HG03342 (cell line): ENCODE measurements around the gene PPM1L.

ENCODE experiments used
- ATAC-seq: cut with Tn5 transposase; IDR thresholded peaks from one replicate; pipeline ENCODE4 v1.9.1; 2021; ENCODE audit warnings: mild to moderate bottlenecking, moderate library complexity; ENCODE audit not compliant: unreplicated experiment

Gene PPM1L

DNA sequence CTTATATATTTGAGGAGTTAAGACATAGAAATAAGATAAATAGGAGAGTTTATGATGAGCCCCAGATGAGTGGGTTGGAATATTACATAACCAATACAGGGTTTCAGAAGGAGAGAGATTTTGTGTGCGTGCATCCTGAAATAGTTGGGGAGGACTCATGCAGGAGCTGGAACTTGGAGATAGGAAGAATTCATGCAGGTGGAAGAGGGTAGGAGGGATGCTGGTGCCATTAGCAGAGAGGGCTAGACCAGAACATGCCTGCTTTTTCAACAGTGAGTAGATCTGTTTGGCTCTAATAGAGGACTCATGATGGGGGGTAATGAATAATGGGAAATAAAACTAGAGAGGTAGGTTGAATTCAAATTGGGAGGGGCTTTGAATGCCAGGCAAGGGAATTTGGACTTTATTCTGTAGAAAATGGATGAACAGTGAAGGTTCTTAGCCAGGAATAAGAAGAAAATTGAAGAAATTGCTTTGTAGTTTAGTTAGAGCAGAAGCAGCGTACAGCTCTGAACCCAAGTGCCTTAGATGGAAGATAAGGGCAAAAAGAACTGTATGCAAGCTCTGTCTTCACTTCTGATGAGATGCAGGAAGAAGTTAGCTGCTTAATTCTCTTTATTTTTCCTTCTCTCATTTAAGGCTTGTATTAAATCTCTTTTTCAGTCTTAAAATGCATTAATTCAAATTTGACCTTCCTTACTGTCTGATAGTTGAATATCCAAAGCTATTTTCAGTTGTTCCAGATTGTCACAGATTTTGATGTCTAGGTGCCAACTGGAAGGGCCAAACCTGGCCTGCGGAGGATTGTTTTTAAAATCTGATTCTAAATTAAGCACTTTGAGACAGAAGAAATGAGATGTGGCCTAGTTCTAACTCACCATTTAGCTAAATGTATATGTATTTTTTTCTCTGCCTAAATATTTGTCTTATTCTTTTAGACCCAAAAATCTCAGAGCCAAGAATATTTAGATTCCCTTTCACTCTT, 86.3 kb downstream of the PPM1L start:
- ATAC-seq, result no peak

DNA sequence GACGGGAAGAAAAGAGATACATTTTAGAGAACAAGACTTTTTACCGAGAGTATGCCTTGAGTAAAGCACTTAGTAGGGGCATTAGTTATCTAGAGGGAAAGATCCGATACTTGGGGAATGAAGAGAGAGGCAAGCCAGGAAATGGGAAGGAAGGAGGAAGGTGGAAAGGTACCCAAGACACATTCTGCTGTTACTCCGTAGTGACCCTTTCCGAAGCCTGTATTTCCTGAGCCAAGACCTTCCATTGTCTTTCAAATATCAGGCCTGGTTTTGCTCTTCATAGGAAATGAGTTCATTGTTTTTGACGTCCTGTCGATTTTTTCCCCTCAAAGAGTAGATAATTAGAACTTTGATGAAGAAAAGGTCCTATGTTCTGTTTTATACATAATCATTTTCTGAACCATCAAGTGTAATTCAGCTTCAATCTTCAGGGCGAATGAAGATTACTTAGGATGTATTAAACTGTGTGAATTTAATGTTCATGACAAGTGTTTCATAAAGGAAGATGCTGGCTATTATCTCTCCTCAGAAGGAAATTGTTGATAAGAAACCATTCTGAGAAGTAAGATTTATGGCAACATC, 95.7 kb downstream of the PPM1L start:
- ATAC-seq, result no peak

DNA sequence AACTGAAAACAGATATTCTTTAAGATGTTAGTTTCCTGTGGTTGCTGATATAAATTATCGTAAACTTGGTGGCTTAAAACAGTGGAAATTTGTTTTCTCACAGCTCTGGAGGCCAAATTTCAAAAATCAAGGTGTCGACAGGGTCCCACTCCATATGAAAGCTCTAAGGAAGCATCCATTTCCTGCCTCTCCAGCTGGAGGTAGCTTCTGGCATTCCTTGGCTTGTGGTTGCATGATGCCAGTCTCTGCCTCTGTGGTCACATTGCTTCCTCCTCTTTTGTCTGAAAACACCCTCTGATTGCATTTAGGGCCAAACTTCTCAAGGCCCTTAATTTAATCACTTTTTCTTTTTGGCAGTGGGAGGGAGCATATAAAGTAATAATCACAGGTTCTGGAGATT, 96.8 kb downstream of the PPM1L start:
- no peak for ATAC-seq

DNA sequence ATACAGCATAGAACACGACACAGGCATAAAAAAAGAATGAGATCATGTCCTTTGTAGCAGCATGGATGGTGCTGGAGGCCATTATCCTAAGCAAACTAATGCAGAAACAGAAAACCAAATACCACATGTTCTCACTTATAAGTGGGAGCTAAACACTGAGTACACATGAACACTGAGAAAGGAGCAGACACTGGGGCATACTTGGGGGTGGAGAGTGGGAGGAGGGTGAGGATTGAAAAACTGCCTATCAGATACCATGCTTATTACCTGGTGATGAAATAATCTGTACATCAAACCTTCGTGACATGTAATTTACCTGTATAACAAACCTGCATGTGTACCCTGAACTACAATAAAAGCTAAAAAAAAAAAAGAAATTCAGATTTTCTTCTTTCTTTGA, 100.4 kb downstream of the PPM1L start:
- no peak for ATAC-seq

DNA sequence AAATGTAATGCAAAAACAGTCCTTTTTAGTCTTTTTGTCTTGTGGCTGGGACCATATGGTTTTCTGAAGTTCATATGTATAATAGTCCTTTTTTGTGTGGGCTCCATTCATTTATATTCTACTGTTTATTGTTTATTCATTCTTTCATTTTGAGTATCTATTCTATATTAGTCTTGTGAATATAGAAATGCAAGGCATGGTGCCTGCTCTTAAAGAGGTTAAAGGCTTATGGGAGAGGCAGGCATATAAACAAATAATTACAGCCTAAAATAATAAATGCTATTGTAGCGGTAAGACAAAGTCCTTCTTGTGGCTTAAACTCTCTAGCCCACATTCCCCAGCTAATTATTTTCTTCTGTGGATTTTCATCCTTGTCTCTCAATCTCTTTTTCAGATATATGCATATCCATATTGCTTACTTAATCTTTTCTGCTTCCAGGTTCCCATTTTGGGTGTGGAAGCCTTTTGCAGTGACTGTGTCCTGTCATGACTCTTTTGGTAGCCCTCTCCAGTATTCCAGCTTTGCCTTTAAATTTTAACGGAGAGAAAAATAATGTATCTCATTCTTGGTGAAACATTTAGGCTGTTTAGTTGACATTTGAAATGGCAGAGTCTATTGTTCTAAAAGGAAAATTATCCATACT, 101.6 kb downstream of the PPM1L start:
- no peak for ATAC-seq

DNA sequence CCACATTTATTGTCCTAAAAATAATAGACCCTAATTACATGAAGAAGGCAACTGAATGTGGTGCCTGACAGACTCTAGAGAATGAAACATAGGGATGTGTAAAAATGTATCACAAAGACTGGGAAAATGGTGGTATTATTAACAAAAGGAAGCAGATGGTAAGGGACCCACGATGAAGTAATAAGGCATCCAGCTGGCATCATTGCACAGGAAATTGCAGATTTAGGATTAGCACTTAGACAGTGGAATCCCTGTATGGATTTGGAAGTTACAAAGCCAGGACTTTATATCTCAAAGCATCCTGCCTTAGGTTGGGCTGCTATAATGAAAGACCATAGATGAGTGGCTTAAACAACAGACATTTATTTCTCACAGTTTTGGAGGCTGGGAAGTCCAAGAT, 104.3 kb downstream of the PPM1L start:
- ATAC-seq, result no peak

DNA sequence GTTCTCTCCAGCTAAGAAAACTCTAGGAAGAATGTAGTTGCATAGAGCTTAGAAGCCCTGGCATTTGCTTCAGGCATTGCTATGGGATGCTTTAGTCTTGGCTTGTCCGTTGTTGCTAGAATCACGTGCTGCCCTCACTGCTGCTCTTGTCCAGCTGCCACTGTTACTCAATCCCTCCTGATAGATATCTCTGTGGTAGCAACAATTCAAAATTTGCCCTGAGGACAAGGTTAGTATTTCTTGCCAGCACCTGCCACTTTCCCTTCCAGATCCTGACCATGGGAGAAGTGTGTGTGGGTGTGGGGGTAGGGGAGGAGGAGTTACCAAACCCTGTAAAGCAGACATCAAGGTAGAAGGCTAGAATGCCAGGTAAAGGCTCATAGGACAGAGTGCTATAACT, 113.8 kb downstream of the PPM1L start:
- no peak for ATAC-seq

DNA sequence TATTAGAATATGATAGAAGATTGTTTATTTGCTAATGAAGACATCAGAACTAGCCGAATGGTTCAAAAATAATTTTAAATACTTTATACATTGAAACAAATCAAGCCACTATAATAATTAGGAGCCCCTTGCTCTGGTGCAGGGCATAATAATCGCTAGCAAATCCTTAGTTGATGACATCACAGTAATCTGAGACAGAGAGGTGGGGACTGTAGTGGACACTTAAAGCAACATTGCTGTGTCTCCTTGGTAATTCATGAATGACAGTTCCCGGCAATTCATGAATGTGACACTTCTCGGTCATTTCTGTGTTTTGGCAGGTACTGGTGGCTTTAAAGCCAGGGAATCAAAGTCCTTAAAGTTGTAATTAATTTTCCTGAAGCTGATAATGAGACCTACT, 114.3 kb downstream of the PPM1L start:
- ATAC-seq, result no peak

DNA sequence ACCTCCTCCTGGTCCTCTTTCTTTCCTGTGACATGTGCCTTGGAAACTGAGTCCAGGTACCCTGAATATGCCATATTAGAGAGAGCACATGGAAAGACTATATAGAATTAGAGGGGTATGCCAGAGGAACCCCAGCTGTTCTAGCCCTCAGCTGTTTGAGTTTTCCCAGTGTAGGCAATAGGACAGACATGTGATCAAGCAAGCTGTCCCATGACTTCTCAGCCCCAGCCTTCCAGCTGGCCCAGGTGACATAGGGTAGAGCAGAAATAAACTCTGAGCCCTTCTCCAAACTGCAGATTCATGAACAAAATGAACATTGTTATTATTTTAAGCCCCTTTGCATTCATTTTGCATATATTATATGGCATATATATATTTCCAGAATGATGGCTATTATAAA, 118.7 kb downstream of the PPM1L start:
- no peak for ATAC-seq

DNA sequence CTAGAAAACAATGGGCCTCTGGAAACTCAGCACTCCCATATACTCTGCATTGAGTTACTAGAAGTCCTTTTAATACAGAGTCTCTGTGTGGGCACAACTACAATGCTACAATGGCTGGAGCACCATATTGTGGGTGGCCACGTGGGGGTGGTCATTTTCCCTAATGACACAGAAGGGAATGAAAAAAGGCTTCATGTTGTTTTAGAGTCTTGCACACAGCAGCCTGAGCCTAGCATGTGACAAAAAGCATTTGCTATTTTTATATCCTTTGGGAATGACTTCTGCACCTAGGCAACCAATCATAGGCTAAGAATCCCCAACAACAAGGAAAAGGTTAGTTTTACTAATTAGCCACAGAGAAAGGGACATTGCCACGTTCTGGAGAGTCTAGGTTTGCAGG, 120.6 kb downstream of the PPM1L start:
- ATAC-seq, result no peak

DNA sequence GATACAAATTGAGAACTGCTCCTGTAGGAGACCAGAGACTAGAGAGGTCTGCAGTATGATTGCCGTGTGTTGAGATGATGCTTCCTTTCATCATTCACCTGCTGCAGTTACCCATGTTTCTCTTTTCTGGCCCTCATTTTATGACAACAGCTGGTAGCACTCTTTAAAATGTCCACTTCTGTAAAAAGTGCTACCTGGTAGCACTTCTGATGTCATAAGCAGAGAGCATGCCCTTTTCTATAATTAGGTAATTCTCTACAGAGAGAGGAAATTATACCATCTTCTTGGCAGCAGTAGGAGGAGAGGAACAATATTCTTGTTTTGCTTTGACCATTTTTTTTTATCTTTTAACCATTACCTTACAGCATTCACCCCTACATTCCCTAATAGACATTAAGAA, 123.8 kb downstream of the PPM1L start:
- ATAC-seq, result no peak

DNA sequence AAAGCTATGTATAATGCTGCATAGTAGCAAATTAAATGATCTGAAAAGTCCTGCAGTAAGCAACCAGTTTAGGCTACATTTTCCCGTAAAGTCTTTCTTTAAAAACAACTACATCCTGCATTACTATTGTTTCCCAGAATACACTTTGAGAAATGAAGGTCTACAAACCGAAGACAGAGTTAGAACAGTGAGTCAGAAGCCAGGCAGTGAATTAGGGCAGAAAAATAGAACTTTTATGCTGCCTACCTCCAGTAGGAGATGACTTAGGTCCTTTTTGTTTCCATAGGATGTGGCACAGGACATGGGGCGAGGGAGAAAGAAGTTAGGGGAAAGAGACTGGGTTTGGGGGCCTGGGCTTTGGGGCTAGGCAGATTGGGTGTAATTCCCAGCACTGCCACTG, 127.3 kb downstream of the PPM1L start:
- ATAC-seq, result no peak

DNA sequence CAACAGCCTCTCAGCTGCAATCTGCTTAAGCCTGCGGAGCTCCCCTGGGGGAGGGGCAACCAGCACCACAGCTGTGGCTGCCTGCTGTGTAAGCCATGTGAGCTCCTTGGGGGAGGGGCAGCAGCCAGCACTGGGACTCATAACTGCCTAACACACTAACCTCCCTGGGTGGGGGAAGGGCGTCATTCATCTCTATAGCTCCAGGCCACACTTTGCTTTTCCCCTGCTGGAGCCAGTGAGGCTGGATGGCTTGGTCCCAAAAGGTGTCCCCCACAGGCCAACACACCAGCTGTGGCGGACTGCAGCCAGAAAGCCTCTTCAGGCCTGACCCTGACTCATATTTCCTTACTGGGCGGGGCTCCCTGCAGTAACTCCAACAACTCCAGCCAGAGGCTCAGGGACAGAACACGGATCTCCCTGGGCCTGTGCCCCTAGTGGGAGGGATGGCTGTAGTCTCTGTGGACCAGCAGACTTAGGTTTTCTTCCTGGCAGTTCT, 129.8 kb downstream of the PPM1L start:
- ATAC-seq, result peak; percentile 44

DNA sequence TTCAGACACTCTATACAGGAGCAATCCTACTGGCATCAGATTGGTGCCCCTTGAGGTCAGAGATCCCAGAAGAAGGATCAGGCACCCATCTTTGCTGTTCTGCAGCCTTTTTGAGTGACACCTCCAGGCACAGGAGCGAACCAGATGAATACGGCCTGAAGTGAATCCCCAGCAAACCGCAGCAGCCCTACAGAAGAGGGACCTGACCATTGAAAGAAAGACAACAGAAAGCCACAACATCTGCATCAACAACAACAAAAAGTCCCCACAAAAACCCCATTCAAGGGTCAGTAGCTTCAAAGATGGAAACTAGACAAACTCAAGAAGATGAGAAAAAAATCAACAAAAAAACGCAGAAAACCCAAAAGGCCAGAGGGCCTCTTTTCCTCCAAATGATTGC, 130.4 kb downstream of the PPM1L start:
- peak; percentile 77 for ATAC-seq

DNA sequence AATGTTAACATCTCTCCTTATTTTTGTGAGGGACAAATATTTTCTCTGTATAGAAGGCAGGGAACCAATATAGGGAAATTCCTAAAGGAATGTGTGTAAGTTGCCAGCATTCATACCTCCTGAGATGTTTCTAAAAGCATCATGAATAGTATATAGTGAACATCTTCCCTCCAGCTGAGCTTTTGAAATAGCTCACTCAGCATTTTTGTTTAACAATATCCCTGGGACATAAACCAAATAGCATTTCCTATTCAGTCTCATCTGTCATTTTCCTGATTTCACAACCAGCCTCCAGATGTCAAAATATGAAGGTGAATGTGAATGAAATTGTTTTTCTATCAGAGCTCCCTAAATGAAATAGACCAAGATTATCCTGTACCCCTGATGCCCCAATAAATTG, 137.2 kb downstream of the PPM1L start:
- ATAC-seq, result no peak

DNA sequence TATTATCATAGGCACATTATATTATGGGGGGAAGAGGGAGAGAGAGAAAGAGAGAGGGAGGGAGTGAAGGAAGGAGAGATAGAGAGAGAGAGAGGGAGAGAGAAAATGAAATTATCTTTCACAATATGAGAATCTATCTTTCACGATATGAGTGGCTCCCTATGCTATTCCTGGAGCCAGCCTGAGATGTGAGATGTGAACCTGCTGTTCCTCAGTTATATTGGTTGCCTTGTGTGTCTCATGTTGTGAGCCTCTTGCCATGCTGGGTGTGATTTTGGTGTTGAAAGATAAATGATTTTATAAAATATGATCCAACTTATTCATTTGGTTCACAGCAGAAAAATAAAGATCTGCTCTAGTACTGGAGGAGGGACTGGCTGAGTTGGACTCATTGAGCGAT, 148.7 kb downstream of the PPM1L start:
- ATAC-seq, result no peak

DNA sequence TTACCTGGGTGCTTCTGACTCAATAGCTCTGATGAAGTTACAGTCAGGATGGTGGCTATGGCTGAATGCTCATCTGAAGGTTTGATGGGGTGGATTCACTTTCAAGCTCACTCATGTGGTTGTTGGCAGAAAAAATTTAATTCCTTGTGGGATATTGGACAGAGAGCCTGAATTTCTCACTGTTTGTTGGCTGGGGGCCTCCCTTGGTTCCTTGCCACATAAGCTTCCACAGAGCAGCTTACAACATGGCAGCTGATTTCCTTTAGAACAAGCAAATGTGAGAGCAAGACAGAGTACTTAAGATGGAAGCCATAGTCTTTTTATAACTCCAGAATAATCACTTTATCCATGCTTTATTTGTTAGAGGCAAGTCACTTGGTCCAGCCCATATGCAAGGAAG, 150.6 kb downstream of the PPM1L start:
- no peak for ATAC-seq

DNA sequence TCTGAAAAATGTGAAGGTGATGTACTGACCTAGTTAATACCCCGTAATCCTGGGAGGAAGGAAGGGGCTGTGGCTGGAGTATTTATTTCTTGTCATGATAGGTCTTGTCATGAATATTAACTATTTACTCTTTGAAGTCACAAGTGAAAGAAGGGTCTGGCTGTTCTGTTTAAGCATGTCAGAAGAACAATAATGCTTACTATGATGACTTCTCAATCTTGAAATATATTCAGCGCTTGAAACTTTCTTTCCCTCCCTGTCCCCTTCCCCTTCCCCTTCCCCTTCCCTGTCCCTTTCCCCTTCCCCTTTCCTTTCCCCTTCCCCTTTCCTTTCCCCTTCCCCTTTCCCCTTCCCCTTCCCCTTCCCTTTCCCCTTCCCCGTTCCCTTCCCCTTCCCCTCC, 153.9 kb downstream of the PPM1L start:
- no peak for ATAC-seq

DNA sequence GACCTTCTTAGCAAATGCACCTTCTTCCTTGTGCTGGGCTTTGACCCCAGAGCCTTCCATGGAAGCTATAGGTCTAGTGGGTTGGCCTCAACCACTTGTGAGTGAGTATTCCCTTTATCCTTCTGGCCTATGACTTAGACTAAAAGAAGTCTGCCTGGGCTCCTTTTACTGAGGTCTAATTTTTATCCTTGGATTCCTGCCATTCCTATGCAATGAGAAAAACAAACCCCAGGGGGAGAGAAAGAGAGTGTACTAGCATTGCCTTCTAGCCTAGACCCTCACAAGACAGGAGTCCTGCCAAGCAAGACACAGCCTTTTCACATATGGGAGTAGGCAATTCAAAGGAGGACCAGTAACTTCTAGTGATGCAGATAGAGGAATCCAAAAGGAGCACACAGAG, 155.4 kb downstream of the PPM1L start:
- no peak for ATAC-seq

DNA sequence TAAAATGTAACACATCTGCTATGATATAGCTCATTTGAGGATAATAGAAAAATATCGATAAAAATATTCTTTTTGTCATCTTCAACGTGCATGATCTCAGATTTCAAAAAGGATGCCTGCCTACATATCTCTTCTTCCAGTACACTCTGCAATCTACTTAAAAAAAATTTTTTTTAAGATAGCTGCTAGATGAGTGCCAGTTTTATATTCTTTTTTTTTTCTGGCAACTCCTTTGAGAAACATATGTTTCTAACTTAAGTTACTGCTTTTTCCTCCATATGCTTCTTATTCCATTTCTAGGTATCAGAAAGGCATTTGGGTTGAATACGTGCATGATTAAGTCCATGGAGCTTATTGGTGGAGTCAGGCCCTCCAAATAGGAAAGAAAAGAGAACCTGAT, 160.4 kb downstream of the PPM1L start:
- no peak for ATAC-seq

DNA sequence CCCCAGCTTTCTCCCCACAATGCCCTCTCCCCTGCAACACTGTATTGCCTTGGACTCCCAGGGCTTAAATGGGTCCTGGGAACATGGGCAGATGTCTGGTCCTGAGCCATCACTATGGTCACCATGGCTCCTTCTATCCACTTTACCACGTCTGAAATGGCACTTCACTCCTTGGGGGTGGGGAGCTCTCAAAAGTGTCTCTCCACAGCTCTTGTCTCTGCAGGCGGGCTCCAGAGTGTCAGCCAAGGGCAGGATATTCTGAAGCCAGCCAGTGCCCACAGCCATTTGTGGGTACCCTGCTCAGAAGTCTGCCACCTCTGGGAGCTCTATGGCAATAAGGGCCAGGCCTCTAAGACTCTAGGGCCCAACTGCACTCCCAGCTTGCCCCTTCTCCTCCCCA, 163.9 kb downstream of the PPM1L start:
- ATAC-seq, result no peak
